ENCODE data around the gene MEDAG.

MEDAG gene

GRCh38 chr13:30957258-30957943 lies 51.3 kb downstream of the MEDAG start:
- DNase-seq (ENCODE audit: low read depth), result no peak

- no peak for DNase-seq (ENCODE audit: low read depth)
Observed at GRCh38 chr13:30959678-30960077, 53.6 kb downstream of the MEDAG start.

- no peak for DNase-seq (ENCODE audit: low read depth)
Observed at GRCh38 chr13:30963791-30964190, 57.7 kb downstream of the MEDAG start.

GRCh38 chr13:30965380-30965779 lies 59.3 kb downstream of the MEDAG start:
- no peak for DNase-seq (ENCODE audit: low read depth)

GRCh38 chr13:30966101-30966500 lies 60.0 kb downstream of the MEDAG start:
- no peak for DNase-seq (ENCODE audit: low read depth)

- no peak for DNase-seq (ENCODE audit: low read depth)
Observed at GRCh38 chr13:30968846-30969245, 62.8 kb downstream of the MEDAG start.

GRCh38 chr13:30971575-30971974 lies 65.5 kb downstream of the MEDAG start:
- DNase-seq (ENCODE audit: low read depth), result no peak

GRCh38 chr13:30972888-30973377 lies 66.9 kb downstream of the MEDAG start:
- no peak for DNase-seq (ENCODE audit: low read depth)

GRCh38 chr13:30974350-30974749 lies 68.3 kb downstream of the MEDAG start:
- no peak for DNase-seq (ENCODE audit: low read depth)

All from activated T-helper 1 cell treated with Interleukin-2 at 50 U/mL for 16 hours (primary cell).